ENCODE measurements around the gene MBIP. TPM values are rescaled to one million over a fixed set of nuclear protein-coding genes. Genes with fewer than 3 reads are reported as not detected.

Gene MBIP
- polyA plus RNA-seq, 2 of the 4 experiments (the other 2 are of a cell fraction) = 17.0 to 33.1 TPM

DNA sequence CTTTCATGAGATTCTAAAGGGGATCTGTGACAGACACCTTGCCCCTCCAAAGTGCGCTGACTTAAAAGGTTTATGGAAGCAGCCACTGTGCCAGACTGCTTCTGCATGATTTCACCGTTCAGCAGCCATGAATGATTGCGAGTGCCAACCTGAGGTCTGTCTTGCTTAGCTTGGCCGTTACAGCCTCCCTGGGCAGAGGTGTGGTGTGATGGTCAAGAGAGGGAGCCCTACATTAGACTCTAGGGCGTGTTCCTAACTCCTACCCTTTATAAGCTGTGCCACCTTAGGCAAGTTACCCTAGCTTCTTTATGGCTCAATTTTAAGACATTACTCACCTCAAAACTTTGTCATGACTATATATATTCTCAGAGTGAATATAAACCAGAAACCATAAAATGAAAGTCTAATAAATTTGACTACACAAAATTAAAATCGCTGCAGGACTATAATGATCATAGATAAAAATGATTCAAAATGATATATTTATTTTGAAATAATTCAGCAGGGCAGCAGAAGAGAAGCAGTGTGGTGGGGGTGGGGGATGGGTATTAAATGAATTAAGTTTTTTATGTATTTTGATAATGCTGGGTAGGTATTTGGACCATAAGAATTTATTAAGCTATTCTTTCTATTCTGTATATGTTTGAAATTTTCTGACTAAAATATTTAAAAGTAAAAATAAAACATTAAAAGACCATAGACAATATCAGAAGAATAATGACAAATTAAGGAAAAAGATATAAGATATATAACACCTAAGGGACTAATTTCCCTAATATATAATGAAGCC, 47.7 kb upstream of the MBIP start:
- ATAC-seq = no peak
- TF ChIP-seq MAFK (IDR thresholded peaks at IDR 0.05; ENCODE audit: partially characterized antibody) (no peak), ATOH8 (CRISPR knock-in tag; IDR thresholded peaks at IDR 0.05; ENCODE audit: low read depth) (no peak), HOXB13 (CRISPR knock-in tag; IDR thresholded peaks at IDR 0.05; ENCODE audit: low read depth) (no peak), HOXA7 (CRISPR knock-in tag; IDR thresholded peaks at IDR 0.05) (no peak), MAZ (IDR thresholded peaks at IDR 0.05; ENCODE audit: borderline replicate concordance, low read depth, low read length) (no peak), MAX (IDR thresholded peaks at IDR 0.05) (no peak), JUN (IDR thresholded peaks at IDR 0.05) (no peak), RNF2 (IDR thresholded peaks at IDR 0.05; ENCODE audit: borderline replicate concordance, low read depth) (no peak), GATA3 (IDR thresholded peaks at IDR 0.05; ENCODE audit: borderline replicate concordance) (no peak), KDM1A (IDR thresholded peaks at IDR 0.05; ENCODE audit: low read depth) (no peak), CBX8 (IDR thresholded peaks at IDR 0.05) (no peak), MYC (IDR thresholded peaks at IDR 0.05; ENCODE audit: borderline replicate concordance, low read length) (no peak), JUNB (IDR thresholded peaks at IDR 0.05) (no peak)
- Histone ChIP-seq H3K4me3 (no peak overlapping the region), H3K4me2 (no peak overlapping the region), H3K9me3 (no peaks in the 10 kb centered on the region), H3K4me1 (no peaks in the 10 kb centered on the region), H3K27ac (no peak overlapping the region)
- DNase-seq (ENCODE audit: low read depth in 1 of 2, low spot score in 1 of 2) = no peak
- 45% methylated on average over 6 of the region's 6 CpGs for WGBS (ENCODE audit: missing lambda C conversion rate)
- POLR2A ChIA-PET = no interaction called here
- no peak for FAIRE-seq
- CTCF ChIA-PET = interaction anchor here (3.3 kb wide), 1 partner anchor 298 kb away, joined by 11 read pairs; no protein-coding TSS in a partner anchor

GRCh38 chr14:36365766-36366165, 45.3 kb upstream of the MBIP start:
- POLR2A ChIA-PET = no interaction called here
- 3% methylated on average over 2 of the region's 2 CpGs for WGBS (ENCODE audit: missing lambda C conversion rate)
- DNase-seq (ENCODE audit: low read depth in 1 of 2, low spot score in 1 of 2) = no peak

GRCh38 chr14:36363704-36364103, 43.3 kb upstream of the MBIP start:
- Histone ChIP-seq H3K9me3 (no peaks in the 10 kb centered on the region), H3K4me2 (no peak overlapping the region), H3K27ac (no peak overlapping the region), H3K4me1 (no peaks in the 10 kb centered on the region), H3K4me3 (no peak overlapping the region)
- TF ChIP-seq, protein P1, sequence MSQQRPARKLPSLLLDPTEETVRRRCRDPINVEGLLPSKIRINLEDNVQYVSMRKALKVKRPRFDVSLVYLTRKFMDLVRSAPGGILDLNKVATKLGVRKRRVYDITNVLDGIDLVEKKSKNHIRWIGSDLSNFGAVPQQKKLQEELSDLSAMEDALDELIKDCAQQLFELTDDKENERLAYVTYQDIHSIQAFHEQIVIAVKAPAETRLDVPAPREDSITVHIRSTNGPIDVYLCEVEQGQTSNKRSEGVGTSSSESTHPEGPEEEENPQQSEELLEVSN (IDR thresholded peaks at IDR 0.05; ENCODE audit: borderline replicate concordance, low read depth) = no peak
- TF ChIP-seq JUN (IDR thresholded peaks at IDR 0.05) = no peak
- no peak for TF ChIP-seq RFX5 (IDR thresholded peaks at IDR 0.05)
- no peak for TF ChIP-seq CTCF (IDR thresholded peaks at IDR 0.05)
- TF ChIP-seq ATOH8 (CRISPR knock-in tag; IDR thresholded peaks at IDR 0.05; ENCODE audit: low read depth) = no peak
- no peak for TF ChIP-seq CBX8 (IDR thresholded peaks at IDR 0.05)
- no peak for TF ChIP-seq FOSB (CRISPR knock-in tag; IDR thresholded peaks at IDR 0.05)
- TF ChIP-seq MAX (IDR thresholded peaks at IDR 0.05) = no peak
- ATAC-seq = no peak
- 81% methylated on average over 2 of the region's 2 CpGs for WGBS (ENCODE audit: missing lambda C conversion rate)
- no peak for FAIRE-seq
- POLR2A ChIA-PET = no interaction called here
- CTCF ChIA-PET = interaction anchor here (2.9 to 3.0 kb wide), 2 partner anchors 10 to 294 kb away, joined by 12 to 15 read pairs; no protein-coding TSS in a partner anchor
- DNase-seq (ENCODE audit: low read depth in 1 of 2, low spot score in 1 of 2) = no peak

More at GRCh38 chr14:36365766-36366165, 45.3 kb upstream of the MBIP start:
- CTCF ChIA-PET = interaction anchor here (1.2 to 1.3 kb wide), 2 partner anchors 9 to 87 kb away, joined by 3 to 6 read pairs; no protein-coding TSS in a partner anchor
- TF ChIP-seq BCL3 (IDR thresholded peaks at IDR 0.05) (no peak), HOXA7 (CRISPR knock-in tag; IDR thresholded peaks at IDR 0.05) (no peak), HOXB5 (CRISPR knock-in tag; IDR thresholded peaks at IDR 0.05) (no peak)
- TF ChIP-seq, protein P2, sequence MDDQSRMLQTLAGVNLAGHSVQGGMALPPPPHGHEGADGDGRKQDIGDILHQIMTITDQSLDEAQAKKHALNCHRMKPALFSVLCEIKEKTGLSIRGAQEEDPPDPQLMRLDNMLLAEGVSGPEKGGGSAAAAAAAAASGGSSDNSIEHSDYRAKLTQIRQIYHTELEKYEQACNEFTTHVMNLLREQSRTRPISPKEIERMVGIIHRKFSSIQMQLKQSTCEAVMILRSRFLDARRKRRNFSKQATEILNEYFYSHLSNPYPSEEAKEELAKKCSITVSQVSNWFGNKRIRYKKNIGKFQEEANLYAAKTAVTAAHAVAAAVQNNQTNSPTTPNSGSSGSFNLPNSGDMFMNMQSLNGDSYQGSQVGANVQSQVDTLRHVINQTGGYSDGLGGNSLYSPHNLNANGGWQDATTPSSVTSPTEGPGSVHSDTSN (IDR thresholded peaks at IDR 0.05) = no peak
- no peak for ATAC-seq
- no peak overlapping the region for H3K4me2 ChIP-seq
- H3K4me3 ChIP-seq = no peak overlapping the region
- no peaks in the 10 kb centered on the region for H3K9me3 ChIP-seq
- no peak for FAIRE-seq
- H3K4me1 ChIP-seq = no peaks in the 10 kb centered on the region
- no peak overlapping the region for H3K27ac ChIP-seq

Data from A549 (cell line).